AG04449 (cell line): ENCODE results near the gene SYNGR2.

Source experiments
- CTCF ChIA-PET: fragments of 350-600 bp; formaldehyde crosslinking; extraction: SDS; loops from one replicate; lab custom pipeline; 2021; ENCODE audit warnings: antibody characterized with exemption; lab: Yijun Ruan, JAX
- POLR2A ChIA-PET: fragments of 400-600, 350-600 bp; formaldehyde crosslinking; extraction: SDS; loops from one replicate; lab custom pipeline; 2020; ENCODE audit warnings: antibody characterized with exemption, inconsistent platforms; lab: Yijun Ruan, JAX
- DNase-seq: peaks from one replicate; pipeline ENCODE4 v3.0.0-alpha.2; 2010; ENCODE audit warnings: low read depth, low spot score
- H3K4me3 ChIP-seq: 2 replicates; pipeline ENCODE4 v1.5.1; 2011; ENCODE audit warnings: low read depth, mild to moderate bottlenecking, control low read depth, low read length
- CTCF ChIP-seq: IDR thresholded peaks from one replicate; pipeline ENCODE4 v1.5.1; 2011; ENCODE audit warnings: mild to moderate bottlenecking, moderate library complexity, low read length, control low read depth, inconsistent platforms; ENCODE audit not compliant: insufficient read depth; ENCODE audit errors: missing control alignments

Gene SYNGR2

GRCh38 chr17:78186692-78187595, 18.6 kb downstream of the SYNGR2 start, which contains the start of the genes AFMID and TK1:
Gene AFMID (plus strand): TSS chr17:78187362. CDS start chr17:78187371, 9 bp downstream.
Gene TK1 (minus strand): TSS chr17:78187052. CDS start chr17:78186994, 58 bp downstream.
- peak; percentile 52 for DNase-seq
- H3K4me3 ChIP-seq: peak within 1 kb of the TSS; percentile 87
- TF ChIP-seq CTCF: peak; percentile 95
- ChIA-PET CTCF (interaction anchor here (0.6 to 7.3 kb wide), 35 partner anchors 10 to 1414 kb away, joined by 3 to 119 read pairs (median 4); no protein-coding TSS in a partner anchor), POLR2A (interaction anchor here (1.0 to 1.1 kb wide), 2 partner anchors 19 to 24 kb away, joined by 3 to 4 read pairs; no protein-coding TSS in a partner anchor)

DNA sequence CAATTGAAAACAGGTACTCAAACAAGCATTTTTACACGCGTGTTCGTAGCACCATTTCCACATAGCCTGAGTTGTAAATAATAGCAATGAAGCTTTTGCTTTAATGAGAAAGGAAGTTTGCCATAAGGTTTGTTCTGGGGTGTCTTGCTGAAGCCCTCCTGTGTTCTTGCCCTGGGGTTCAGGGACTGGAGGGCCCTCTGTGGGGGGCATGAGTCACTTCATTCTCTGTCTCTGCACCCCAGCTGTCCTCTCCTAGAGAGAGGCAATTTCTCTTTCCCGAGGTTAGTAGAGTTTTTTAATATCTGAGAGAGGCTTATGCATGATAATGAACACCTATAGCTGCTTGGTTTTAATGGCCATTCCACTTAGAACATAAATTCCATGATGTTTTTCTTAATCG, 28.3 kb downstream of the SYNGR2 start:
- no peak for DNase-seq
- no peak overlapping the region for H3K4me3 ChIP-seq
- CTCF ChIA-PET: interaction anchor here (1.3 to 4.5 kb wide), 2 partner anchors 10 to 178 kb away, joined by 3 to 36 read pairs; partner anchors contain the start of genes AFMID and TK1
- POLR2A ChIA-PET: no interaction called here
- TF ChIP-seq CTCF: no peak

- POLR2A ChIA-PET: no interaction called here
- DNase-seq: no peak
- H3K4me3 ChIP-seq: no peak overlapping the region
- CTCF ChIA-PET: interaction anchor here (1.3 to 4.5 kb wide), 2 partner anchors 11 to 179 kb away, joined by 3 to 36 read pairs; partner anchors contain the start of genes AFMID and TK1
- no peak for TF ChIP-seq CTCF
Measured at GRCh38 chr17:78197147-78197832, 28.9 kb downstream of the SYNGR2 start.

DNA sequence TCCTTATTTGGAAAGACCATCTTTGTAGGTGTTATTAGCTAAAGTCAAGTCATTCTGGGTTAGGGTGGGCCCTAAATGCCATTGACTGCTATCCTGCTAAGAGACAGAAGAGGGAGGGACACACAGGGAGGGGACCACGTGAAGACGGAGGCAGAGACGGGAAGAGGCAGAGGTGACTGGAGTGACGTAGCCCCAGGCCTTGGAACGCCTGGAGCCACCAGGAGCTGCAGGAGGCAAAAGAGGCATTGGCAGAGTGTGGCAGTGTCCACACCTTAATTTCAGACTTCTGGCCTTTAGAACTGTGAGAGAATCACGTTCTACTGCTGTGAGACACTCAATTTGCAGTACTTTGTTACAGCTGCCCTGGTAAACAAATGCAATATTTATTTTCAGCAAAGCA, 32.1 kb downstream of the SYNGR2 start:
- no peak for TF ChIP-seq CTCF
- no peak overlapping the region for H3K4me3 ChIP-seq
- no peak for DNase-seq
- ChIA-PET CTCF (interaction anchor here (0.6 to 1.4 kb wide), 3 partner anchors 13 to 96 kb away, joined by 3 to 4 read pairs (median 4); no protein-coding TSS in a partner anchor), POLR2A (no interaction called here)

DNA sequence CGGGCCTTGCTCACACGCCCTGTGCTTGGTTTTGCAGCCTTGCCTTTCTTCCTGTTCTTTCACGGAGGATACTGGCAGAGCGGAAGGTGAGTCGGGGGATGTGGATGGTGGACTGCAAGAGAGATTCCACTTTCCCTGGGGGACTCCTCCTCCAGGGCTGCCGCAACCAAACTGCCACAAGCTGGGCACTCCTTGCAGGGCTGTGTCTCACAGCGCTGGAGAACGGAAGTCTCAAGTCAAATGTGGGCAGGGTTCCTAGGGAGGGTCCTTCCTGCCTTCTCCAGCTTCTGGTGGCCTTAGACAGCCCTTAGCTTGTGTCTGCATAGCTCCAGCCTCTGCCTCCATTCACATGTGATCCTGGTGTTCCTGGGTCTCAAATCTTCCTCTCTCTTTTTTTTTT, 34.3 kb downstream of the SYNGR2 start:
- no peak overlapping the region for H3K4me3 ChIP-seq
- TF ChIP-seq CTCF: no peak
- ChIA-PET POLR2A (interaction anchor here (0.7 kb wide), 1 partner anchor 131 kb away, joined by 3 read pairs; no protein-coding TSS in a partner anchor), CTCF (interaction anchor here (1.5 to 1.7 kb wide), 3 partner anchors 15 to 27 kb away, joined by 4 to 9 read pairs (median 5); partner anchors contain the start of gene TK1)
- DNase-seq: no peak
